Stimulated activated naive CD8-positive, alpha-beta T cell treated with anti-CD3 and anti-CD28 coated beads, Interleukin-15, Interleukin-2, amounts not matched to agents 100 ng/mL and 50 ng/mL, for 24 hours (primary cell): ENCODE measurements around the gene ZNF879.

Experiments used
- H3K27ac Mint-ChIP-seq: one replicate; pipeline ENCODE4 v1.8.0; 2021; ENCODE audit warnings: mild to moderate bottlenecking, mixed read lengths
- H3K27me3 Mint-ChIP-seq: one replicate; pipeline ENCODE4 v1.8.0; 2021; ENCODE audit warnings: mixed read lengths
- H3K36me3 Mint-ChIP-seq: one replicate; pipeline ENCODE4 v1.8.0; 2021; ENCODE audit warnings: low read depth, mixed read lengths
- H3K4me1 Mint-ChIP-seq: one replicate; pipeline ENCODE4 v1.8.0; 2021; ENCODE audit warnings: low read depth, mixed read lengths
- H3K4me3 Mint-ChIP-seq: one replicate; pipeline ENCODE4 v1.8.0; 2021; ENCODE audit warnings: mild to moderate bottlenecking, mixed read lengths
- H3K9me3 Mint-ChIP-seq: one replicate; pipeline ENCODE4 v1.8.0; 2021; ENCODE audit warnings: mixed read lengths

ZNF879 gene

DNA sequence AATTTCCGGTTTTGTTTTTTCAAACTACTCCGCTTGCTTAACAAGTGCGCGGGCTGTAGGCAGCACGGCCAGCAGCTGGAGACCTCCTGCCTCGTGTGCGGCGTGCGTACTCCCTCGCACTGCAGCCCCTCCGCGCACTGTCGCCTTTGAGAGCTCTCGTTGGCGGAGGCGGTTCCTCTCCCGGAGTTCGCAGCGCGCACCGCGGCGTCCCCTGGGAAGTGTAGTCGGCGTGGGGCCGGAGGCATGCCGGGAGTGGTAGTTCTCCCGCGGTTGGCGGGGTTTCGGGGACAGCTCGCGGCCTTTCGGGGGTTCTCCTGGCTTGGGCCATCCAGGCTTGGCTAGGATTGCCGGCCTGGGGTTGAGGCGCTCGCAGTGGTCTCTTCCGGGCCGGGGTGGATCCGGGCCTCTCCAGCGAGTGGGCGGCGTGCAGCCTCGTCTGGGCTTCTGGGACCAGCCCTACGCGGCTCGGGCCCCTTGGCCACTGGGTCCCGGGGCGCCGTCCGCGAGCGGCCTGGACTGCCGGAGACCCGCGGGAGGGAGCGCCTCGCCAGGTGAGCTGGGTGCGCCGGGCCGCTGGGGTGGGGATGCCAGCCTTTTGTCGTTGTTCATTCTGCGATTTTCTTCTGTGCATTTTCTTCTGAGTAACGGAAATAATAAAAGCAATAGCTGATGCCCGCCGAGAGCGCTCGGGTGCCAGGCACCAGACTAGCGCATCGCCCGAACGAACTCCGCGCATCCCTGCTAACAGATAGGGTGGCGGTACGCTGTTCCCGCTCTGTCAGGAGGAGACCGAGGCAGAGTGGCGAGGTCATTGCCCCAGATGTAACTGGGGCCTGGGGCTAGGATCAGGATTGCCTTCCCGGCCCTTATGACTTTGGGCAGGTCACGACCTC is 36.8 kb downstream of the ZNF879 start, which contains the start of gene ZNF354C:
Gene ZNF354C, plus strand, starts transcription at position 258 of the 893 bp plus-strand sequence. CDS start 1,696 bp downstream, outside the sequence.
- peak within 1 kb of the TSS; percentile 85 for H3K4me3 Mint-ChIP-seq
- no peaks in the 10 kb centered on the region for H3K27me3 Mint-ChIP-seq
- peaks cover 54% of the 10 kb centered on the region for H3K36me3 Mint-ChIP-seq
- H3K4me1 Mint-ChIP-seq, result peaks cover 17% of the 10 kb centered on the region
- peak within 1 kb of the TSS; percentile 76 for H3K27ac Mint-ChIP-seq
- H3K9me3 Mint-ChIP-seq, result peaks cover 19% of the 10 kb centered on the region

DNA sequence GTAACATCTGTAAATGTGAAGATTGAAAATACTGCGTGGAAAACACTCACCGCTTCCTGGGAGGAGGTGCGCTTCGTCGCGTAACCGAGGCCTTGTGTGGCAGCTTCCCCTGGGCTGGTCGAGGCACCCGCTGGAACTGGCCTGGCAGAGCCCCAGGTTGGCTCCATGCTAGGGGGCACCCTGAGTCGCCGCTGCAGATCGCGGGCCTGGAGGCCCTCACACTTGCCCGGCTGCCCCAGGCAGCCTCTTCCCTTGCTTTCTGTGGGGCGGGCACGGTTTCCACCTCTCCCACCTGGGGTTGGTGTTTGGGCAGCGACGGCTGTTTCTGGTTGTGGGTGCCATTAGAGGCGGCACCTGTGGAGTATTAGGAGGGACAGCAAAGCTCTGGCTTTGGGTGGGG is 37.4 kb downstream of the ZNF879 start:
- H3K4me1 Mint-ChIP-seq, result peaks cover 17% of the 10 kb centered on the region
- peak overlapping the region; percentile 85 for H3K4me3 Mint-ChIP-seq

DNA sequence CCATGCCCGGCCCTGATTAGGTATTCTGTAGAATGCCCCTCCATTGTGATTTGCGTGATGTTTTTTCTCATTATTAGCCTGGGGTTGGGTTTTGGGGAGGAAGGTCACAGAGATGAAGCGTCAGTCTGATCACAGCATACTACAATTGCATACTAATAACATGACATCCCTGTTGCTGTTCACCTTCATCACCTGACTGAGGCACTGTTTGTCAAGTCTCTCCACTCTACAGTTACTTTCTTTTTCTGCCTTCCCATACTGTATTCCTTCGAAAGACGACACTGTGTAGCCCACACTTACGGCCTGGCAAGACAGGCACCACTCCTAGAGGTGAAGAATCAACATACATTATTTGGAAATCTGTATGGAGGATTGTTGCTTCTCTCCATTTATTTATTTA is 42.1 kb downstream of the ZNF879 start:
- H3K9me3 Mint-ChIP-seq, result peaks cover 33% of the 10 kb centered on the region

More for the DNA sequence above, 37.4 kb downstream of the ZNF879 start:
- H3K27ac Mint-ChIP-seq, result peak overlapping the region; percentile 76
- H3K9me3 Mint-ChIP-seq, result peaks cover 24% of the 10 kb centered on the region
- H3K36me3 Mint-ChIP-seq, result peaks cover 60% of the 10 kb centered on the region
- no peaks in the 10 kb centered on the region for H3K27me3 Mint-ChIP-seq

DNA sequence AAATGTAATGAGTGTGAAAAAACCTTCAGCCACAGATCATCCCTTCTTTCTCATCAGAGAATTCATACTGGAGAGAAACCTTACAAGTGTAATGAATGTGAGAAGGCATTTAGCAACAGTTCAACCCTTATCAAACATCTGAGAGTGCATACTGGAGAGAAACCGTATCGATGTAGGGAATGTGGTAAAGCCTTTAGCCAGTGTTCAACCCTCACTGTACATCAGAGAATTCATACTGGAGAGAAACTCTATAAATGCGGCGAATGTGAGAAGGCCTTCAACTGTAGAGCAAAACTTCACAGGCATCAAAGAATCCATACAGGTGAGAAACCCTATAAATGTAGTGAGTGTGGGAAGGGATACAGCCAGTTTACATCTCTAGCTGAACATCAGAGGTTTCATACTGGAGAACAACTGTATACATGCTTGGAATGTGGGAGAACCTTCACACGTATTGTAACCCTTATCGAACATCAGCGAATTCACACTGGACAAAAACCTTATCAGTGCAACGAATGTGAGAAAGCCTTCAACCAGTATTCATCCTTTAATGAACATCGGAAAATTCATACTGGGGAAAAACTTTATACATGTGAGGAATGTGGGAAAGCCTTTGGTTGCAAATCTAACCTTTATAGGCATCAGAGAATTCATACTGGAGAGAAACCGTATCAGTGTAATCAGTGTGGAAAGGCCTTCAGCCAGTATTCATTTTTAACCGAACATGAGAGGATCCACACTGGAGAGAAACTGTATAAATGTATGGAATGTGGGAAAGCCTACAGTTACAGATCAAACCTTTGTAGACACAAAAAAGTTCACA is 55.8 kb downstream of the ZNF879 start:
- Mint-ChIP-seq H3K9me3 (peaks cover 57% of the 10 kb centered on the region), H3K27ac (no peak overlapping the region), H3K4me1 (no peaks in the 10 kb centered on the region), H3K36me3 (peaks cover 80% of the 10 kb centered on the region), H3K27me3 (no peaks in the 10 kb centered on the region), H3K4me3 (no peak overlapping the region)

More for the DNA sequence above, 42.1 kb downstream of the ZNF879 start:
- H3K4me3 Mint-ChIP-seq, result no peak overlapping the region
- H3K36me3 Mint-ChIP-seq, result peaks cover 91% of the 10 kb centered on the region
- H3K4me1 Mint-ChIP-seq, result peaks cover 7% of the 10 kb centered on the region
- H3K27ac Mint-ChIP-seq, result no peak overlapping the region
- no peaks in the 10 kb centered on the region for H3K27me3 Mint-ChIP-seq

DNA sequence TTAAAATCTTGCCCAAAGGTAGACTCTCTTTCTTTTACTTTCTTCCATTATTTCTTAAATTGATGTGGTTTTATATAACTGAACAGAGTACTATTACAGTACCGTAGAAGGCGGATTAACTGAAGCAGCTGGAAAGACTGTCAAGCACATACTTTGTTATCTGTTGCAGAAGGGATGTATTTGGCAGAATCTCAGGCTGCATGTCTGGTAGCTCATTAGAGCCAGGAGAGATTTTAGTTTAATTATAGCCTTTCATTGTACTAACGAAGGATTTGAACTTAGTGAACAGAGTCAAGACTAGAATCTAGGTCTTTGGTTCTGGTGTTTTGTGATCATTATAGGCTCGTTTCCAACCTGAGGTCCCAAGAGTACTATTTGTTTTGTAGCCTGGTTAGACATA is 57.1 kb downstream of the ZNF879 start:
- H3K36me3 Mint-ChIP-seq, result peaks cover 75% of the 10 kb centered on the region
- peaks cover 57% of the 10 kb centered on the region for H3K9me3 Mint-ChIP-seq
- H3K4me3 Mint-ChIP-seq, result no peak overlapping the region
- H3K27ac Mint-ChIP-seq, result no peak overlapping the region
- no peaks in the 10 kb centered on the region for H3K27me3 Mint-ChIP-seq
- H3K4me1 Mint-ChIP-seq, result no peaks in the 10 kb centered on the region
